ENCODE measurements around the gene MTCL1. TPM values are rescaled to one million over a fixed set of nuclear protein-coding genes. Genes with fewer than 3 reads are reported as not detected.

MTCL1 gene
- total RNA-seq, 1 experiment from 2014 or later: 11.2 TPM

DNA sequence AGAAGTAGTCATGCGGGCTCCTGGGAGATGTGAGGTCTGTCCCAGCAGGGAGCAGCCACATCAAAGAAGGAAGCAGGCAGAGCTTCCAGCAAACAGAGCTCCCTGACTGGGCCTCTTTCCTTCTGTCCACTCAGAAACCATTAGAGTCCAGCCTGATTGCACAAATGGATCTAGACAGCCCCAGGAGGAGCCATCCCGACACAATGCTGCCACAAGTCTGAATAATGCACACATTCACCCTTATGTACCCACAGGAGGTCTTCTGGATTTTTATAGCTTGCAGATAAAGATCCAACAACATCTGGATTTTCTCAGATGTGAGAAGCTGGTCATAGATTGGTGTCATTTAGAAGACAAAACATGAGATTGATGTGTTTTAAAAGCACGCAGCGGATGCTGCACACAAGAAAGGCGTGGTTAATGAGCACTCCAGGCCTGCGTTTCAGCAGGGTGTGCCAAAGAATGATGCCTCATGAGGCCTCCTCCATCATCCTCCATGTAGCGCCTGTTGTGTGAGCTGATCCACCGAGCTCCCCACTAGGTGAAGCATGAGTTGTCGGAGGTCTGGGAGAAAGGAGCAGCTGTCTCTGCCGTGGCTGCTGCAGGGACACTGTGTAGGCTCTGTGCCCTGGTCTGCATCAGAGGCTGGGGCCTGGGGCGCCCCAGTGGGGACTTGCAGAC, 60.6 kb downstream of the MTCL1 start:
- BruUV-seq (replicated peaks): no TSS peak
- DNase-seq (ENCODE audit: low spot score): peak; percentile 15
- ChIA-PET CTCF (no interaction called here), POLR2A (ENCODE audit: low non-redundant PET) (no interaction called here)
- H3K27me3 ChIP-seq (replicated peaks; ENCODE audit: insufficient read depth, low read depth, low read length, poor library complexity): no peaks in the 10 kb centered on the region
- H3K27ac ChIP-seq (ENCODE audit: low read depth, low read length, poor library complexity, severe bottlenecking): no peak overlapping the region
- no peaks in the 10 kb centered on the region for H3K4me1 ChIP-seq (ENCODE audit: insufficient read depth, low read length, poor library complexity, severe bottlenecking)
- H3K36me3 ChIP-seq (ENCODE audit: insufficient read depth, low read length, poor library complexity, severe bottlenecking): no peaks in the 10 kb centered on the region
- no peak overlapping the region for H3K4me3 ChIP-seq (ENCODE audit: low read depth, low read length, poor library complexity, severe bottlenecking)
- TF ChIP-seq, protein P1, sequence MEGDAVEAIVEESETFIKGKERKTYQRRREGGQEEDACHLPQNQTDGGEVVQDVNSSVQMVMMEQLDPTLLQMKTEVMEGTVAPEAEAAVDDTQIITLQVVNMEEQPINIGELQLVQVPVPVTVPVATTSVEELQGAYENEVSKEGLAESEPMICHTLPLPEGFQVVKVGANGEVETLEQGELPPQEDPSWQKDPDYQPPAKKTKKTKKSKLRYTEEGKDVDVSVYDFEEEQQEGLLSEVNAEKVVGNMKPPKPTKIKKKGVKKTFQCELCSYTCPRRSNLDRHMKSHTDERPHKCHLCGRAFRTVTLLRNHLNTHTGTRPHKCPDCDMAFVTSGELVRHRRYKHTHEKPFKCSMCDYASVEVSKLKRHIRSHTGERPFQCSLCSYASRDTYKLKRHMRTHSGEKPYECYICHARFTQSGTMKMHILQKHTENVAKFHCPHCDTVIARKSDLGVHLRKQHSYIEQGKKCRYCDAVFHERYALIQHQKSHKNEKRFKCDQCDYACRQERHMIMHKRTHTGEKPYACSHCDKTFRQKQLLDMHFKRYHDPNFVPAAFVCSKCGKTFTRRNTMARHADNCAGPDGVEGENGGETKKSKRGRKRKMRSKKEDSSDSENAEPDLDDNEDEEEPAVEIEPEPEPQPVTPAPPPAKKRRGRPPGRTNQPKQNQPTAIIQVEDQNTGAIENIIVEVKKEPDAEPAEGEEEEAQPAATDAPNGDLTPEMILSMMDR (conservative IDR thresholded peaks at IDR 0.05; ENCODE audit: low read depth, low read length): no peak
- no peak for TF ChIP-seq EZH2 (IDR thresholded peaks at IDR 0.05; ENCODE audit: borderline replicate concordance, low read depth, low read length, poor library complexity, severe bottlenecking)
- H3K9me3 ChIP-seq (ENCODE audit: low read depth, low read length, poor library complexity, severe bottlenecking): peaks cover 5% of the 10 kb centered on the region
- intact Hi-C loops (cut with micrococcal nuclease; ENCODE audit: unreplicated experiment): no loop called here

DNA sequence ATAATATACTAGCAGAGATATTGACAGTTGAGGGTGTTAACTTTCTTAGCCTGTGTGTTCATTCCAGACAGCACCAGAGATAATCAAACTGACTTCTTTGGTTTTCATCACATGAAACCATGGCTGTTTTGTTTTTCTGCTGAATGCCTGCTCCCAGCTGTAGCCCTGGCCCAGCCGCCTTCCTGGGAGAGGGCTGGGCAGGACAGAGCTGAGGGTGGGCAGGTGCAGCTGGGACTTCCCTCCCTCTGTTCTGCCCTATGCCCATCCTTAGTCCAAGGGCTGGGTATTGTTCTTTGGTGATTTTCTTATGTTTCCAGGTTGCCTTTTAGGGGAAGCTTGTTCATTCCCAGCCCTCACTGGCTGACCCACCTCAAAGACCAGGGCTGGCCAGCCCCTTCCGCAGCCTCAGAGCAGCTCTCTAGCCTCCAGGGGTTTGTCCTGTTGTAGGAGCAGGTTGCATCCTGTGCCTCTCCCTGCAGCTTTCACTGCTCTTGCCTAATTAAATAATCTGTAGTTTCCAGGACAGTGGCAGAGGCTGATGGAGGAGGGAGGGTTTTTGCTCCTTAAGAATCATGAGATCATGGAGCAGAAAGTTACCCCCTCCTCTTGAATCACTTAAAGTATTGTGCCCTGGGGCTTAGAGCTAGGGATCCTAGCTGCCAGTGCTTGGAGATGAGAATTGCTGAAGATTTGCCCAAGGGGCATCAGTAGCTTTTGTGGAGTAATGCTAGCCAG, 61.4 kb downstream of the MTCL1 start:
- no TSS peak for BruUV-seq (replicated peaks)

DNA sequence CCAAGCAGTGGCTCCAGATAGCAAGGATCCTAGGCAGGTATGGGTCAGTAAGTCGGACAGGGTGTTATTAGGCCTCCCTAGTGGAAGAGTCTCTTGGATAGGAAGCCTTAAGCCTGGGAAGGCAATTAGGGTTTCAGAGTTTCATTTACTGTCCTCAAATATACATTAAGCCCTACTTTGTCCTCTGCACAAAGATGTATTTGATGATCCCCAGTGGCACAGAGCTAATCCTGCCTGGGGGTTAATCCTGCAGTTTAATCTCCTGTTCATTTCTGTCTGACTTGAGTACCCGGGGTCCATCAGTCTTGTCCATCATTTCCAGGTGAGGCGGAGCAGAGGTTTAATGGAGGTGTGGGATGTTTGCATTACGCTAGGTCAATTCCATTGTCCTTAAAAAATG, 62.0 kb downstream of the MTCL1 start:
- no peaks in the 10 kb centered on the region for H3K9me3 ChIP-seq (ENCODE audit: low read depth, low read length, poor library complexity, severe bottlenecking)
- intact Hi-C loops (cut with micrococcal nuclease; ENCODE audit: unreplicated experiment): no loop called here
- H3K4me1 ChIP-seq (ENCODE audit: insufficient read depth, low read length, poor library complexity, severe bottlenecking): no peaks in the 10 kb centered on the region
- no peaks in the 10 kb centered on the region for H3K36me3 ChIP-seq (ENCODE audit: insufficient read depth, low read length, poor library complexity, severe bottlenecking)
- no TSS peak for BruUV-seq (replicated peaks)
- CTCF ChIA-PET: no interaction called here
- H3K27ac ChIP-seq (ENCODE audit: low read depth, low read length, poor library complexity, severe bottlenecking): no peak overlapping the region
- TF ChIP-seq, protein P1 (conservative IDR thresholded peaks at IDR 0.05; ENCODE audit: low read depth, low read length): no peak
- no peak for TF ChIP-seq EZH2 (IDR thresholded peaks at IDR 0.05; ENCODE audit: borderline replicate concordance, low read depth, low read length, poor library complexity, severe bottlenecking)
- no peak for DNase-seq (ENCODE audit: low spot score)
- POLR2A ChIA-PET (ENCODE audit: low non-redundant PET): no interaction called here
- H3K4me3 ChIP-seq (ENCODE audit: low read depth, low read length, poor library complexity, severe bottlenecking): no peak overlapping the region
- no peaks in the 10 kb centered on the region for H3K27me3 ChIP-seq (replicated peaks; ENCODE audit: insufficient read depth, low read depth, low read length, poor library complexity)

More for the DNA sequence above, 61.4 kb downstream of the MTCL1 start:
- DNase-seq (ENCODE audit: low spot score): no peak
- Histone ChIP-seq H3K4me1 (ENCODE audit: insufficient read depth, low read length, poor library complexity, severe bottlenecking) (no peaks in the 10 kb centered on the region), H3K4me3 (ENCODE audit: low read depth, low read length, poor library complexity, severe bottlenecking) (no peak overlapping the region), H3K9me3 (ENCODE audit: low read depth, low read length, poor library complexity, severe bottlenecking) (no peaks in the 10 kb centered on the region), H3K36me3 (ENCODE audit: insufficient read depth, low read length, poor library complexity, severe bottlenecking) (no peaks in the 10 kb centered on the region), H3K27ac (ENCODE audit: low read depth, low read length, poor library complexity, severe bottlenecking) (no peak overlapping the region), H3K27me3 (replicated peaks; ENCODE audit: insufficient read depth, low read depth, low read length, poor library complexity) (no peaks in the 10 kb centered on the region)
- intact Hi-C loops (cut with micrococcal nuclease; ENCODE audit: unreplicated experiment): no loop called here
- ChIA-PET CTCF (no interaction called here), POLR2A (ENCODE audit: low non-redundant PET) (no interaction called here)
- no peak for TF ChIP-seq EZH2 (IDR thresholded peaks at IDR 0.05; ENCODE audit: borderline replicate concordance, low read depth, low read length, poor library complexity, severe bottlenecking)
- TF ChIP-seq, protein P1 (conservative IDR thresholded peaks at IDR 0.05; ENCODE audit: low read depth, low read length): no peak

Data from A673 (cell line).